ENCODE data around the gene THAP8. TPM values are rescaled to one million over a fixed set of nuclear protein-coding genes. Genes with fewer than 3 reads are reported as not detected.

THAP8 gene
- total and polyA plus RNA-seq, 2 of the 8 experiments (the other 6 are each of a cell fraction or from before 2014, with no cell fraction given) = 6.0 to 11.1 TPM

GRCh38 chr19:36064826-36065225, 10.7 kb upstream of the THAP8 start:
- Histone ChIP-seq H4K91ac (replicated peaks; ENCODE audit: insufficient read length, low read length) (no peak overlapping the region), H2BK120ac (replicated peaks; ENCODE audit: low read depth, low read length) (no peak overlapping the region), H3K23me2 (ENCODE audit: low read depth, low read length) (no peaks in the 10 kb centered on the region), H3K14ac (ENCODE audit: insufficient read length) (no peak overlapping the region), H3K36me3 (ENCODE audit: control insufficient read depth in 2 of 4, insufficient read depth in 4 of 4, low read length in 3 of 4) (peaks cover 27 to 63% (median 52%) of the 10 kb centered on the region in 4 experiments), H4K20me1 (replicated peaks in 1 of 2; ENCODE audit: control insufficient read depth in 1 of 2, insufficient read depth in 2 of 2, low read length in 2 of 2) (peaks cover 5 to 17% of the 10 kb centered on the region in 2 experiments), H3K56ac (replicated peaks; ENCODE audit: insufficient read length, low read depth, low read length) (no peak overlapping the region), H2AFZ (ENCODE audit: low read length) (no peak overlapping the region), H3K27ac (ENCODE audit: low read depth, low read length) (no peak overlapping the region), H3K9me3 (ENCODE audit: insufficient read depth in 2 of 2, low read depth in 1 of 2, low read length in 1 of 2) (no peaks in the 10 kb centered on the region), H3K4me1 (replicated peaks in 1 of 4; ENCODE audit: control insufficient read depth in 3 of 4, insufficient read depth in 4 of 4, low read length in 3 of 4) (no peaks in the 10 kb centered on the region), H3K9ac (replicated peaks in 1 of 4; ENCODE audit: extremely low read depth in 1 of 4, low read depth in 3 of 4, low read length in 3 of 4) (no peak overlapping the region), H4K5ac (ENCODE audit: insufficient read length, low read depth, low read length) (no peak overlapping the region), H4K8ac (ENCODE audit: extremely low read depth, insufficient read depth, low read length) (no peak overlapping the region), H3K4me3 (ENCODE audit: extremely low read depth in 1 of 4, insufficient read depth in 2 of 4, low read depth in 3 of 4, low read length in 4 of 4) (no peak overlapping the region), H2BK5ac (ENCODE audit: low read depth, low read length) (no peak overlapping the region), H2BK15ac (ENCODE audit: low read length) (no peak overlapping the region), H3K79me1 (ENCODE audit: low read depth, low read length) (no peaks in the 10 kb centered on the region; the same call in 1 of the 2 replicates), H2BK12ac (ENCODE audit: low read depth, low read length) (no peak overlapping the region), H2AK5ac (ENCODE audit: low read depth, low read length) (no peak overlapping the region), H3K79me2 (ENCODE audit: control insufficient read depth in 1 of 2, insufficient read depth in 2 of 2, low read length in 2 of 2) (peaks cover 0 to 3% of the 10 kb centered on the region in 2 experiments; a peak in 1 of 4 replicates), H3K27me3 (replicated peaks in 1 of 4; ENCODE audit: control insufficient read depth in 3 of 4, extremely low read depth in 1 of 4, insufficient read depth in 3 of 4, low read length in 3 of 4) (no peaks in the 10 kb centered on the region), H3K4ac (replicated peaks; ENCODE audit: insufficient read length, low read depth, low read length) (no peak overlapping the region), H3K4me2 (ENCODE audit: insufficient read depth in 1 of 2, low read depth in 2 of 2, low read length in 2 of 2) (no peak overlapping the region), H2BK20ac (ENCODE audit: low read length) (no peak overlapping the region), H3K18ac (ENCODE audit: extremely low read depth, low read length) (no peak overlapping the region), H3K23ac (ENCODE audit: insufficient read length) (no peak overlapping the region)
- CTCF ChIA-PET (ENCODE audit: partially characterized antibody) = no interaction called here
- FAIRE-seq = no peak
- DNase-seq (ENCODE audit: low read depth in 1 of 2, low spot score in 2 of 2) = no peak
- POLR2A ChIA-PET (ENCODE audit: partially characterized antibody) = no interaction called here
- 93% methylated on average over 8 of the region's 8 CpGs; no CpG with 5 or more reads in 1 of the 2 experiments for WGBS, 2 experiments (ENCODE audit: extremely low coverage in 1 of 2, insufficient coverage in 1 of 2, insufficient read length in 1 of 2, insufficient replicate concordance in 2 of 2, low coverage in 1 of 2, low lambda C conversion rate in 2 of 2, missing lambda C conversion rate in 1 of 2)
- TF ChIP-seq FOSL1 (IDR thresholded peaks at IDR 0.05; ENCODE audit: insufficient read depth, low read depth, low read length) (no peak), GTF2F1 (IDR thresholded peaks at IDR 0.05; ENCODE audit: borderline replicate concordance, low read depth, low read length) (no peak), SRF (IDR thresholded peaks at IDR 0.05; ENCODE audit: low read depth, low read length) (no peak), RAD21 (IDR thresholded peaks at IDR 0.05 in 1 of 2, conservative IDR thresholded peaks at IDR 0.05 in 1 of 2; ENCODE audit: low read depth in 2 of 2, low read length in 2 of 2) (no peak), CHD1 (IDR thresholded peaks at IDR 0.05; ENCODE audit: low read depth, low read length) (no peak), CHD2 (IDR thresholded peaks at IDR 0.05; ENCODE audit: low read length) (no peak), ZNF274 (IDR thresholded peaks at IDR 0.05; ENCODE audit: borderline replicate concordance, extremely low read depth, low read length) (no peak), EGR1 (IDR thresholded peaks at IDR 0.05; ENCODE audit: borderline replicate concordance, low read depth, low read length) (no peak), NANOG (IDR thresholded peaks at IDR 0.05; ENCODE audit: insufficient read depth, low read depth, low read length, poor library complexity, severe bottlenecking) (no peak), POLR2A (IDR thresholded peaks at IDR 0.05; ENCODE audit: control extremely low read depth in 1 of 2, low read depth in 2 of 2, low read length in 2 of 2) (no peak), CBX5 (IDR thresholded peaks at IDR 0.05; ENCODE audit: low read depth, low read length) (no peak), TAF1 (IDR thresholded peaks at IDR 0.05; ENCODE audit: low read depth, low read length) (no peak), YY1 (IDR thresholded peaks at IDR 0.05; ENCODE audit: low read depth, low read length) (no peak)
- TF ChIP-seq, protein P1, sequence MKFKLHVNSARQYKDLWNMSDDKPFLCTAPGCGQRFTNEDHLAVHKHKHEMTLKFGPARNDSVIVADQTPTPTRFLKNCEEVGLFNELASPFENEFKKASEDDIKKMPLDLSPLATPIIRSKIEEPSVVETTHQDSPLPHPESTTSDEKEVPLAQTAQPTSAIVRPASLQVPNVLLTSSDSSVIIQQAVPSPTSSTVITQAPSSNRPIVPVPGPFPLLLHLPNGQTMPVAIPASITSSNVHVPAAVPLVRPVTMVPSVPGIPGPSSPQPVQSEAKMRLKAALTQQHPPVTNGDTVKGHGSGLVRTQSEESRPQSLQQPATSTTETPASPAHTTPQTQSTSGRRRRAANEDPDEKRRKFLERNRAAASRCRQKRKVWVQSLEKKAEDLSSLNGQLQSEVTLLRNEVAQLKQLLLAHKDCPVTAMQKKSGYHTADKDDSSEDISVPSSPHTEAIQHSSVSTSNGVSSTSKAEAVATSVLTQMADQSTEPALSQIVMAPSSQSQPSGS (IDR thresholded peaks at IDR 0.05; ENCODE audit: low read length) = no peak

Data from H1 (cell line).